GM21447 (cell line): ENCODE results near the gene INPP4B.
"Not testable (repeated sequence)": the region's sequence is repeated elsewhere in the genome, so short reads cannot be mapped to it uniquely, and the experiment has no call there.

Experiments used
- ATAC-seq: cut with Tn5 transposase; IDR thresholded peaks from one replicate; pipeline ENCODE4 v1.9.1; 2021; ENCODE audit not compliant: unreplicated experiment

Gene INPP4B

DNA sequence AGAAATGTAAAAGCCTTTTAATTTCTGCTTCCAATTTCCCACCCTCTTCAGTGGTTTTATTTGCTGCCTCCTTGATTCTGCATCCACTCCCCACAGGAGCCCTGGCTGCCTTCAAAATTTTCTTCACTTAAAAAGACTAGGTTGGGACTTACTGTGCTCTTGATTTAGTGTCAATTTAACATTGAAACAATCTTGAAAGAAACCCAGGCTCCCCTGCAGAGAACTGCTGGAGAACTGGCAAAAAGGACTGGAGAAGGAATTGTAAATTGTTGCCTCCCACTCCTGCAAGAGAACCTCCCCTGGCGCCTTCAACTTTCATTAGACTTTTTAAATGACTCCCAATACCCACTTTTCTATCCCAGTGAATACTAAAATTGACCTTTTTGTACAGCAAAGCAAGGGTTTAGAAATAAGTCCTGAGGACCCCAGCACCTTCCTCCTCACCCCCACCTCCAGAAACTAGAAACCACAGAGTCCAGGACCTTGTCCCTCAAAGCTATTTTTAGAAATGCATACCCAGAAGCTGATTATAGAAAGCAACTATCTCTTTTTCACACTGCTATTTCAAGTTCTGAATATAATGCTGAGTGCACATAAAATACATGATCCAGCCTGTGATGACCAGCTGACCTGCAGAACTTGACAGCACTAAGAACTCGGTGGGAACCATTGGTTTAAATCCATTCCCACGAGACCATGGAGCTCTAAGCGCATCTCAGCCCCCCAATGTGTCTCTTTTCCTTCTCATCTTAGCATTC is 155.5 kb downstream of the INPP4B start:
- no peak for ATAC-seq

DNA sequence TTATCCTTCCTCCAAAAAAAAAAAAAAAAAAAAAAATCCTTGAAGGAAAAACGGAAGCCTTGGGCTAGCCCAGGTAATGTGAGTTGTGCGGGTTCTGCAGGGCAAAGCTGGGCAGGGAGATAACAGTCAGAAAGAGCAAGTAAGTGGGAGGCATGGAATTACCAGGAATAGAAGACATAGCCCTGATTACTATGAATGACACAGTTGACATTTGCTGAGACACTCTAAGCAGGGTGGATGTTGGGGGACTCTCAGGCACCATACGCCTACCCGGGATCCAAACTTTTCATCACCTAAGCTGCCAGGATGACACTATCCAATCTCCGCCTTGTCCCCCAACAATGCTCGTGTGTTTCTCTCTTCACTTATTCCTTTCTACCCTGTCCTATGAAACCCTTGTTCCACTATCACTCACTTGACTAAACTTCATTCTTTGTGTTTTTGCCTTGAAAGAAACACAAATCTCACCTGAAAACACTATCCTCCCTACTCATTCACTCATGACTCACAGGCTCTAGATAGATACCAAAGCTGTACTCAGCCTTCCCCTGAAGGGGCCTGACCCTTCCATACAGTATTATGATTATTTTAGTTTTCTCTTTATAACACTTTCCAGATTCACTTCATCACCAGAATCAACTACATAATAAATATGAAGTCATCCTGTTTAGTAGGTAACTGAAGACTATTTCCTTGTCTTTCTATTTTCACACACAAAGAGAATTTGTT is 158.4 kb downstream of the INPP4B start:
- no peak for ATAC-seq

DNA sequence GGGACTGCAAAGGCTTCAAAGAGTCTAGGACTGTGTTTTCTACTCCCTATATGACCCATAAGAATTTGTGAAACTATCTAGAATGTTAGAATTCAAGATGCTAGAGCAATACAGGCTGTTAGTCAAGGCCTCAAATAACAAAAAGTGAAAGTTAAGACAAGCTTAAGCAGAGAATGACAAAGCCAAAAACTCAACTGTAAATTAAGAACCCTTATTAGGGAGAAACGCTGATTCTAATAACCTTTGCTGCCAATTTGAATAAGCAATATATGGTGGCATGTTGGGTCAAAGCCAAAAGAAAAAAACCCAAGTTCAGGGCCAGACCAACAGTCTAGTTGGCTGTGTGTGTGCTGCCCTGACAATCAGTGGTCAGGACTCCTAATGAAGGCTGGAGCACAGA is 160.0 kb downstream of the INPP4B start:
- no peak for ATAC-seq

DNA sequence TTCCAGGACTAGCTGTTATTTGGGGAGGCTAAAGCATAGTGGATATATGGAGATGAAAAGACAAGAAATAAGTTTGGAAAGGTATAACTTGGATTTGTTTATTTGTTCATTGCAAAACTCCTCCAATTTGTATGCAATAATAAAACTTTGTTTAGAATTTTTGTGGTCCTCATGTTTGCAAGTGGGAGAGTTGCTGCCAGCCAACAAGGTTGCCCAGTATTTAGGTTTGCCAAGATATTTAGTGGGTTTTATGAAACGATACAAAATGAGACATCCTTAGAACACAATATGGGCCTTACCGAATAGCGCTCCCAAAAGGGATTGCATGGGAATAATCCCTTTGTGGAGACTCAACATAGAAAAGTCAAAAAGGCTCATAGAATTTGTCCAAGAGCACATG is 162.1 kb downstream of the INPP4B start:
- no peak for ATAC-seq

DNA sequence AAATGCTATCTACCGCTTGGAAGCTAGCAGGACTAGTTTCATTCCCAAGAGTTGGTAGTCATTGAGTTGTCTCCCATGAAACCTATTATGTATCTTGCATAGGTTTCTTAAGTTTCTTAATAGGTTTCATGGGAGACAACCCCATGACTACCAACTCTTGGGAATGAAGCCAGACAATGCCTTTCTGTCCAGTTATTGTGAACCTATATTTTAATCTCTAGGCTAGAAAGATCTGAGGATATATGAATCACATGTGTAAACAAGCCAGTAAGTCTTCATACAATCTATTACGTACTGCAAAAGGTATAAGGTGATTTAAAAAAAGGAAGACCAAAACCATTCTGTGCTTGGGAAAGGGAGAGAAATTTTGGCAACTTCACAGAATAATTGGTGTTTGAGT is 162.6 kb downstream of the INPP4B start:
- ATAC-seq = no peak

DNA sequence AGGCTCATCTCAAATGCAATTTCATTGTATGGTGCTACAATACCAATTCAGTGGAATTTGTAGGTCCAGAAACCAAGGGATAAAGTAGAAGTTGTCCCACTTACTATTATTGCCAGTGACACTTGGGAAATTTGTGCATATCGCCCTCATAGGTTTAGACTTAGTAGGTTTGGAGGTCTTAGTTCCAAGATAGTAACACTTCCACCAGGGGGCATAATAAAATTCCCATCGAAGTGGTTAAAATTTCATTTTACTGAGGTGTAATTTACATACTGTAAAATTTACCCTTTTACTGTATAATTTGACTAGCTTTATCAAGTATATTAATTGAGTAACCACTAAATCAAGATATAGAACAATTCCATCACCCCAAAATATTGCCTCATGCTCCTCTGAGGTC is 174.6 kb downstream of the INPP4B start:
- no peak for ATAC-seq

DNA sequence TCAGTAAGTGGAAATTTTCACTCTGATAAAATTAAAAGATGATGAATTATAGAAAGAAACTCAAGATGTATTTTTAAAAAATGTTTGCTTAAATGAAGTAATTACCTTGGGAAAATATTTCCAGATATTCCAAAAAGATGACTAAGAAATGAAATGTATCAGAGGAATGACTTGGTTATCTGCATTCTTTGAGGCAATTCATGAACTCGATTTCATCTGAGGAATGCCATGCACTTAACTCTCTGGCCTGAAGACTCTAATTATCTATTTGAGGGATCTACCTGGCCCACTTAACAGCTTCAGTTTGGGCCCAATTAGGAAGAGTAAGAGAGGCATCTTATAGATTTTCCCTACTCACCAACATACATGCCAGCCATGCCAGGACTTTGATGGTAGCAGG is 182.3 kb downstream of the INPP4B start:
- ATAC-seq = no peak

DNA sequence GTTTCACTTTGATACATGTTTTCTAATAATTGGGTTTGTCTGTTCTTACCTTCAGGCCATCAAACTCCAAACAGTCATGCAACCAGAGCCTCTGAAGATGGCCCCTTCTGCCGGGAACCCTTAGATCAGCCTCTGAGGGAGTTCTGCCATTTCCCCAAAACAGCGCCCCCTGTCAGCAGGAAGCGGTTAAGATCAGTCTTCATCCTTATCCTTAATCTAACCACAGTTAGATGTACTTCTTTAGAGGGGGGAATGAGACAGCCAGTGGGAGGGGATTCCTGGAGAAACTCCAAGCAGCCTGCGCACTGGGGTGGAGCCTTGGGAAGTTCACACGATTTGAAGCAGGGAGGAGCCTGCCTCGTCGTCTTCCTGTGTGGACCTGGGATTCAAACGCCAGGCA is 185.4 kb downstream of the INPP4B start:
- no peak for ATAC-seq

DNA sequence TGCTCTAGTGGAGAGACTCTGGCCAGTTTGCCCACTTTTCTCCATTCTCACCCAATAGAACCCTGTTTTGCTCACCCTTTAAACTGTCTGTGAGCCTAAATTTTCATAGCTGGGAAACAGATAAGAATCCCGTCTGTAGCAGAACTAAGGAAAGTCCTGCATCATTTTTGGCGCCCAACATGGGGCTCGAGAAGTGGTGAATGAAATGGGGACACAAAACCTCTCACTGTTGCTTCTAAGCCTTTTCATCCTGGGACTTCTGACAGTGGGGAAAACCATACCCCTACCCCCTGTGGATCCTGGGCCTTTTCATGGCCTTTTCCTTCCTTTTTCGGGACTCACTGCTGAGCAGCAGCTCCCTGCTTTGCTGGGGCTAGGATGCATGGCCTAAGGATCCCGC is 189.9 kb downstream of the INPP4B start:
- ATAC-seq = no peak

DNA sequence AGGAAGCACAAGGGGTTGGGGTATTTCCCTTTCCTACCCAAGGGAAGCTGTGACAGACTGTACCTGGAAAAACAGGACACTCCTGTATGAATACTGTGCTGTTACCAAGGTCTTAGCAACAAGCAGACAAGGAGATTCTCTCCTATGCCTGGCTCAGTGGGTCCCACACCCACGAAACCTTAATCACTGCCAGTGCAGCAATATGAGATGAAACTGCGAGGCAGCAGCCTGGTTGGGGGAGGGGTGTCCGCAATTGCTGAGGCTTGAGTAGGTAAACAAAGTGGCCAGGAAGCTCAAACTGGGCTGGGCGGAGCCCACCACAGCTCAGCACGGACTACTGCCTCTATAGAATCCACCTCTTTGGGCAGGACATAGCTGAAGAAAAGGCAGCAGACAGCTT is 197.7 kb downstream of the INPP4B start:
- no peak for ATAC-seq

DNA sequence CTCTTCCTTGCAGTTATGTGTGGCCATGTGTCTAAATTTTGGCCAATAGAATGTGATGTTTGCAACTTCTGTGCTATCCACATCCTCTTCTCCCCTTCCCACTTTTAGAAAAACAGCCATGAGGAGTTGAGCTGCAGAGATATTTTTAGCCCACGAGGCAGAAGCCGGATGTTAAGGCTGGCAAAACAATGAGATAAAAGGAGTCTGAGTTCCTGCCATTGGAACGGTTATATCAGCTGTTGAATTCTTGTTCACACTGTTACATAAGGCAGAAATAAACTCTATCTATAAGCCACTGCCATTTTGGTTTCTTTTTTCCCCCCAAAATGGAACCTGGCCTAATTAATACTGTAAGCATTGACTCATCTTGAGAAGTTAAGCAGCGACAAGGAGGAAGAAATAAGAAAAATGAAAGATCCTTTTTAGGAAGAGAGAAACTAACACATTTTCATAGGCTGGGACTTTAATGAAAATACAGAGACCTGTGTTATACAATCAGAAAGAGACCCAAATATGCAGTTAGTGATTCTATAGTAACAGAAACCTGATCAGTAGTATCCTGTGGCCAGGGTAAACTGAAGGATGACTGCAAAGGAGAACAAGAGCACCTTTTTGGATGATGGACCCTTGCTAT is 200.5 kb downstream of the INPP4B start:
- ATAC-seq = no peak

DNA sequence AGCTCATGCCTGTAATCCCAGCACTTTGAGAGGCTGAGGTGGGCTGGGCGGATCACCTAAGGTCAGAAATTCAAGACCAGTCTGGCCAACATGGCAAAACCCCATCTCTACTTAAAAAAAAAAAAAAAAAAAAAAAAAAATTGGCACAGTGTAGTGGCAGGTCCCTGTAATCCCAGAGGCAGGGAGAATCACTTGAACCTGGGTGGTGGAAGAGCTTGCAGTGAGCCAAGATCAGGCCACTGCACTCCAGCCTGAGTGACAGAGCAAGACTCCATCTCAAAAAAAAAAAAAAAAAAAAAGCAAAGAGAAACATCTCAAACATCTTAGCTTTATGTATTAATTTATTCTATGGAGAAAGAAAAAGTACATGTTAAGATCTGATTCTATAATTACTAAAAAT is 201.5 kb downstream of the INPP4B start:
- not testable (repeated sequence) for ATAC-seq

DNA sequence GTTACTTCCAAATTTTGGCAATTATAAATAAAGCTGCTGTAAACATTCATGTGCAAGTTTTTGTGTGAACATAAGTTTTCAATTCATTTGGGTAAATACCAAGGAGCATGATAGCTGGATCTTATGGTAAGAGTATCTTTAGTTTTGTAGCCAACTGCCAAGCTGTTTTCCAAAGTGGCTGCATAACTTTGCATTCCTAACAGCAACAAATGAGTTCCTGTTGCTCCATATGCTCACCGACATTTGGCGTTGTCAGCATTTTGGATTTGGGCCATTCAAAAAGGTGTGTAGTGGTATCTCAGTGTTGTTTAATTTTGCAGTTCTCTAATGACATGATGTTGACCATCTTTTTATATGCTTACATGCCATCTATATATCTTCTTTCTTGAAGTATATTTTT is 208.5 kb downstream of the INPP4B start:
- no peak for ATAC-seq

DNA sequence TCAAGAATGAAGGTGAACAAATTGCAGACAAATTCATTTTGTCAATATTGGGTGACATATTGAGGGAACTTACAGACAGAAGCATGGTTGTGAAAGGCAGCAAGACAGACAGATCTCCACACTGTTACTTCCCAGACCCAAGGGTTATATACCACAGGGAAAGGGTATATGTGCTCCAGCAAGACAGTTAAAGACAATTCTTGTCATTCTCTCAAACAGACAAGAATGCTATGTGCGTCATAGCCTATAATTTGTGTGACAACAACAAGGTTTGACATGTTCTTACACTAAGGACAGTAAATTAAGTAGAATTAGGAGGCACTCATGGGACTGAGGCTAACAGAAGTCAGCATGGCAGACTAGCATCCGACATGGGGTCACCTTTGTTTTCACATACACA is 214.3 kb downstream of the INPP4B start:
- no peak for ATAC-seq

DNA sequence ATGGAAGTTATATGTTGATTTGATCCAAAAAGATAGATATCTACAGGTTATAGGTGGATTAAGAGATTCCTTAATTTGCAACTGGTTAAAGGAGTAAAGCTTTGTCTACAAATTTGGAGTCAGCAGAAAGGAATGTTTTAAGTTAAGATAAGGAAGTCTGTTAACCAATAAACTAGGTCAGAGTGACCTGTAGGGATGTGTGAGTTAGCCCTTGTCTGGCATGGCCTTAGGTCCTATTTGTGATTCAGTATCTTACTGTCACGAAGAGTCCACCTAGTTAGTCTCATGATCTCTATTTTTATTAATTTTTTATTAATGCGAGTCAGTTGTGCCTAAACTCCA is 230.8 kb downstream of the INPP4B start:
- no peak for ATAC-seq

DNA sequence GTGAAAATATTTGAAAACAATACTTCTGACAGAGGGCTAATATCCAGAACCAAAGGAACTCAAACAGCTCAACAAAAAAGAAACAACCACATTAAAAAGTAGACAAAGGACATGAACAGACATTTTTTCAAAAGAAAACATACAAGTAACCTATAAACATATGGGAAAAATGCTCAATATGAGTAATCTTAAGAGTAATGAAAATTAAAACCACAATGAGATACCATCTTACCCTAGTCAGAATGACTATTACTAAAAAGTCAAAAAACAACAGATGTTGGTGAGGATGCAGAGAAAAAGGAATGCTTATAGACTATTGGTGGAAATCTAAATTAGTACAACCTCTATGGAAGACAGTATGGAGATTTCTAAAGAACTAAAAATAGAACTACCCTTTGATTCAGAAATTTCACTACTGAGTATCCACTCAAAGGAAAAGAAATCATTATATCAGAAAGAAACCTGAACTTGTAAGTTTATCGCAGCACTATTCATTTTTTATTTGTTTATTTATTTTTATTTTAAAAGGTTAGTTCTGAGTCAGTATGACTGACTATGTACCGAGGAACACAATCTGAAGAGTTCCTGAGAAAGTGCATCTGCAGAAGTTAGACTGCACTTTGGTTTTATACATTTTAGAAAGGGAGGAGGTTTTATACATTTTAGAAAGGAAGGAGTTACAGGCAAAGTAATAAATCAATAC is 231.3 kb downstream of the INPP4B start:
- ATAC-seq = no peak

DNA sequence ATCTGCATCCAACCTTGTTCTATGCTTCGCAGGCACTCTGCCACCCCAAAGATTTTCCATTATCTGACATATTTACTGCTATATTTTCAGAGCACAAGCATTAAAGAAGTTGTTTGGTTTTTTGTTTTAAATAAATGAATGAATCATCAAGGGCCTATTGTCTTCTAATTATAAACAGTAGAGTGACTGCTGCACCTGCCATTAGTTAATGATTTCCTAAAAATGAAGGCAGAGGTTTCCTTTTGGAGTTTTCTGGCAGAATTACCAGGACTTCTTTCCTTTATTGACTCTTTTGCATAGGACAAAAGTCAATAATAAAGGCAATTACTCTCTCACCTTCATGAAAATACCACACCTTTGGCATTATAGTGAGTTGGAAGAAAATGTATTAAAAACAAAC is 238.1 kb downstream of the INPP4B start:
- ATAC-seq = no peak

DNA sequence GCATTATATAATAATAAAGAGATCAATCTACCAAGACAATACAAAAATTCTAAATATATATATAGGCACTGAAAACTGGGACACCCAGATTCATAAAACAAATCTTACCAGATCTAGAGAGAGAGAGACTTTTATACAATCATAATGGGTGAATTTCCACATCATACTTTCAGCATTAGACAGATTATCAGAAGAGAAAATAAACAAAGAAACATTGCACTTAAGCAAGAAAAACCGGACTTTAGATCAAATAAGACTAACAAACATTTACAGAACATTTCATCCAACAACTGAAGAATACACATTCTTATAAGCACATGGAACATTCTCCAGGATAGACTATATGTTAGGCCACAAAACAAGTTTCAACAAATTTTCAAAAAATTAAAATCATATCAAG is 245.1 kb downstream of the INPP4B start:
- no peak for ATAC-seq

DNA sequence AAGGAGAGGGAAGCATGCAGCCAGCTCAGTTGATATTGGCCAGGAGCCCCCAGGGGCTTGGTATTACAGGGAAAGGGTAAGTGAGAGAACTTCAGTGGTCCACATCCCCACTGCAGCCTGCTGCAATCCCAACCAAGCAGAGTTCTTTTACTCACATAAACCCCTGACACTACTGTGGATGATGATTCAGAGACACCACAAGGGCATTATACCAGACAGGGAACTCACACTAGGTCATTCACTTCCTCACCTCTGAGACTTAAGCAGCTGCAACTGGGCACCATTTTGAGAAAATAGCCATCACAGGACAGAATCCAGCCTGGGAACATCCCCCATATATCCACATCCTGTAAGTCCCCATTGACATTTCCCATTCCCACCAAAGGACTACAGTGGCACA is 248.0 kb downstream of the INPP4B start:
- no peak for ATAC-seq

DNA sequence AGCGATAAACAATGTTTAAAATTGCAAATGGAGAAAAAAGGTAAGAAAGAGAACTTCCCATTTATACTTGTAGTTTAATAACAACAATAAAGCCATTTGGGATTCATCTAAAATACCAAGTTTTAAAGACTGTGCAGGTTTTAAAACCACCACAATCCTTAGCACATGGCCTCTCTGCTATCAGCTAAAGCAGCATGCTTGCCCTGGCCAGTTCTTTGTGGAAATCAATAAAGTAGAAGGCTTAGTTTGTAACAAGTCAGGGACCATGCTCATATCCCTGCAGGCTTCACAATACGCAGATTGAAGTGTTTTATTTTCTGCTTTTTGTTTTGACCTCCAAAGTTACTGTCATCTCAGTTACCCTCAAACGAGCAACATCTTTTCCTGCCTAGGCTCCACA is 249.5 kb downstream of the INPP4B start:
- ATAC-seq = no peak

DNA sequence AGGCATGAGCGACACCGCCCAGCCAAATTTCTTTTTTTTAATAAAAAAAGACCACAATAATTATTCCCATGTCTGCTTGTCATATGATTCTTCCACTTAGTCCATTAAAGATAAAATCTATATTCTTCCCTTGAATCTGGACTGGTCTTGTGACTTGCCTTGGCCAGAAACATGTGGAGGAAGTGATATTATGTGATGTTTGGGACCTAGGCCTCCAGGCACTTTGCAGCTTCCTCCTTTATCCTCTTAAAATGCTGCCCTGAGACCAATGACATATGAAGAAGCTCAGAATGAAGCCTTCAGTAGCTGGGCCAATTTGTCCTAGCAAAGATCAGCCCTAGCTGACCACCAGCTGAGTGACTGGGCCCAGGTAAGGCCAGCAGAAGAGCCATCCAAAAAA is 250.0 kb downstream of the INPP4B start:
- ATAC-seq = no peak
